M059J (cell line): ENCODE measurements around the gene CKMT1A. TPM values are rescaled to one million over a fixed set of nuclear protein-coding genes. Genes with fewer than 3 reads are reported as not detected.

ENCODE experiments used
- DNase-seq: peaks from one replicate; pipeline ENCODE4 v3.0.0-alpha.2; 2012; ENCODE audit warnings: low read depth
- total RNA-seq: library from RNA; depleted of rRNA; stranded (reverse); fragments of >200 nt; shearing (Covaris generic); gene quantifications from 2 replicates; pipeline ENCODE4 v1.2.3, GENCODE V29; 2014; rRNA removed

CKMT1A gene
- total RNA-seq, 1 experiment from 2014 or later, result not detected

GRCh38 chr15:43748376-43748775 is 54.7 kb downstream of the CKMT1A start:
- DNase-seq, result no peak

Other genes with a start within 250 kb of the CKMT1A start
- 31.0 and 40.6 TPM in 2 replicates for gene TP53BP1, start 200.7 kb upstream of the CKMT1A start, total RNA-seq
- 1.7 and 3.8 TPM in 2 replicates for gene MAP1A, start 176.3 kb upstream of the CKMT1A start, total RNA-seq
- gene PPIP5K1, start 103.7 kb upstream of the CKMT1A start, total RNA-seq, result 5.2 and 7.8 TPM in 2 replicates
- gene CKMT1B, start 99.8 kb upstream of the CKMT1A start, total RNA-seq, result not detected in 2 replicates
- gene STRC, start 75.1 kb upstream of the CKMT1A start, total RNA-seq, result not detected in 2 replicates
- gene CATSPER2, start 45.0 kb upstream of the CKMT1A start, total RNA-seq, result 0.10 and 0.39 TPM in 2 replicates
- 228 and 341 TPM in 2 replicates for gene PDIA3, start 52.6 kb downstream of the CKMT1A start, total RNA-seq
- gene ELL3, start 83.1 kb downstream of the CKMT1A start, total RNA-seq, result 0.86 and 2.4 TPM in 2 replicates
- 1,074 and 1,826 TPM in 2 replicates for gene SERF2, start 98.5 kb downstream of the CKMT1A start, total RNA-seq
- gene SERINC4, start 106.4 kb downstream of the CKMT1A start, total RNA-seq, result not detected in 2 replicates
- gene HYPK, start 106.7 kb downstream of the CKMT1A start, total RNA-seq, result 4.6 and 20.9 TPM in 2 replicates
- 22.0 and 34.0 TPM in 2 replicates for gene MFAP1, start 130.8 kb downstream of the CKMT1A start, total RNA-seq
- gene WDR76, start 133.1 kb downstream of the CKMT1A start, total RNA-seq, result 38.7 and 75.3 TPM in 2 replicates